SIG-M5 treated with dmso at 0.1 percent for 504 hours (cell line): ENCODE measurements around the gene CPM.

Experiments used
- DNase-seq: peaks from one replicate; lab custom pipeline; 2025; ENCODE audit not compliant: unreplicated experiment; lab: John Stamatoyannopoulos, UW

The CPM gene

DNA sequence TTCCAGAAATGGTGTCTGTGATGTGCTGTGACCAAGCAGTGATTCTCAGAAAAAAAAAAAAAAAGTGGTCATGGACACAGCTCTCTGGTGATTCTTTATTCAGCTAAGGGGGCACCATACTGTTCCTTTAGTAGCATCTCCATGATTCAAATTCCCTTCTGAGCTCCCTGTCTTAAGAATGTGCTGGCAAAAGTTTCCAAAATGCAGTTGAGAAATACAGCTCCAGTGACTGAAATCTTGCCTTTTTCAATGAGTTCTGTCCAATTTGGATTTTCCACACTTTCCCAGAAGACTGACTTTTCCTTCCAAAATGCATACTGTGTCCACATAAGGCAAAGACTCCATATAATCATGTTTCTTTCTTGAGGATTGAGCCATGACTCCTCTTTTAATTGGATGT lies 24.3 kb upstream of the CPM start:
- no peak for DNase-seq

DNA sequence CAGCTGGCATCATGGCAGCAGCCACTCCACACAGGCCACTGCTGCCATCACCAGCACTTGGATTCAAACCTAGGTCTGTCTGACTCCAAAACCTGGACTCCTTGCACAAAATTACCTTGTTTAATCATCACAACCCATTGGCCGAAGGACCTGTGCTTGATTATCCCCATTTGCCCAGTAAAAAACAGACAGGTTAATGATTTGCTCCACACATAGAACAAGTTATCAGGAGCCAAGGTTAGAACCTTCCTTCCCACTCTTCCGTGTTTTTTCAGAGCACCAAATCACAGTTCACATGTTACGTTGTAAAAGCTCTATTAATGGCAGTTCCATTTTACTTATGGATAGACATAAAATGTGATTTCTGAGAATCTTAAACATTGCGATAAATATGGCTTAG lies 23.5 kb upstream of the CPM start:
- DNase-seq = no peak

- DNase-seq = no peak
Measured at GRCh38 chr12:68954811-68955210, 21.8 kb upstream of the CPM start.

GRCh38 chr12:68953536-68953935 lies 20.6 kb upstream of the CPM start:
- DNase-seq = no peak

GRCh38 chr12:68951652-68952051 lies 18.7 kb upstream of the CPM start:
- peak; percentile 14 for DNase-seq

DNA sequence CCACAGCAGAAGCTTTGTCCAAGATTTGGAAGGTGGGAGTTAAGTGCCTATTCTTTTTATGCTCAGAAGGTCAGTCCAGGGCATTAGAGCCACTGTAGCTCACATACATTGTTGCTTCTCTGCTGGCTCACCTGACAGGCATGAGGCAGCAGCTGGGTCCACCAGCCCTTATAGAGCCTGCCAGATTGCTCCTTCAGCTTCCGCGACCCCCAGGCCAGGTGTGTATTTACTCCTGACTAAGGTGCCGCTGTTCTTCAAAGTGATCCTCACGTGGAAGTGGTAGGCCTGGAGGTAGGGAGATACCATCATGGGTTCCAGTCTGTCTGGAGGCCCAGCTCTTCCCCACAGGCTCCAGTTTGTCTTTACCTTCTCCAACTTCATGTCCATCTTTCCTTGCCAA lies 17.5 kb upstream of the CPM start:
- no peak for DNase-seq

DNA sequence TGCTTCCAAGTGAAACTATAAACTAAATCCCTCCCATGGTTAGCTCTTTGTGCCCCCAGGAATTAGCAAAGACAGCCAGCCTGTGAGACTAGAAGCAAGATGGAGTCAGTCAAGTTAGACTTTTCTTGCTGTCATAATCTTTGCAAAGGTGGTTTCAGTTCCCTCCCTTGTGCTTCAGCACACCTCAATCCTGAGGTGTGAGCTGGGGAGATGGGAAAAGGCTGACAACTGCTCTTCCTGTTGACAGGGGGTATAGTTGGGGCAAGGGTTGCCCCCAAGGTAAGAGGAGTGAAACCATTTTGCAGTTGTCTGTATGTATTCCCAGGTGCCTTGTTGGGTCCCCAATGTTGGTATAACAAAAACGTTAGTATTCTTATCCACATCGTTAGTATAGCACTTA lies 12.3 kb upstream of the CPM start:
- no peak for DNase-seq

GRCh38 chr12:68944296-68945076 lies 11.5 kb upstream of the CPM start:
- DNase-seq = no peak

DNA sequence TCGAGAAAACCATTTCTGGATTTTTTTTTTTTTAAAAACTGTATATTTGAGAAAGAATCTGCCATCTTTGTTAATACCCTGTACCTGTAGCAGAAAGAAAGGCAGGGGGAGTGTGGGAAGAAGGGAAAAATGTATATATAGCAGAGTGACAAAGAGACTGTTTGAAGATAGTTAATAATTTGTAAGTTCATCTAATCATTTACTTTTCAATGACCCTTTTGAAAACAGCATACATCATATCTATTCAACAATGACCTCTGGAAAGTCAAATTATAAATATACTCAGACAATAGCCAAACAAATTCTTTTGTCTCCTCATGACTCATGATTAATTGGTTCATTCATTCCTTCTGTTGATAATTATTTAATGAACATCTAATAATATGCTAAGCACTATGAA lies 10.9 kb upstream of the CPM start:
- no peak for DNase-seq

GRCh38 chr12:68940731-68941130 lies 7.8 kb upstream of the CPM start:
- DNase-seq = no peak

DNA sequence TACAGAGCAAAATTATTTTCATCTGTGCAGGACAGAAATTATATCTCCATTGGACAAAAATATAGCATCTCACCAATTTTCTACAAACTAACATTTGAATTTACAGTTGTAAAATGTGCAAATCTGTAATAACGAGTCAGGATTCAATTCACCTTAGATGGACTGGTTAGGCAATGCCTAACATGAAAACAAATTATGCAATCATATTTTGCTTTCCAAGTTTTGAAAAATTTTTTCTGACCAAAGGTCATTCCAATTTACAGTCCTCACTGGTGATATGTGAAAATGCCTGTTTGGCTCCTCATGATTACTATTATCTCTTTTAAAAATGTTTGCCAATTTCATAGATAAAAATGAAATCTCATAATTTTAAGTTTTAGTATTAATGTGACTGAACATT lies 6.5 kb upstream of the CPM start:
- no peak for DNase-seq

DNA sequence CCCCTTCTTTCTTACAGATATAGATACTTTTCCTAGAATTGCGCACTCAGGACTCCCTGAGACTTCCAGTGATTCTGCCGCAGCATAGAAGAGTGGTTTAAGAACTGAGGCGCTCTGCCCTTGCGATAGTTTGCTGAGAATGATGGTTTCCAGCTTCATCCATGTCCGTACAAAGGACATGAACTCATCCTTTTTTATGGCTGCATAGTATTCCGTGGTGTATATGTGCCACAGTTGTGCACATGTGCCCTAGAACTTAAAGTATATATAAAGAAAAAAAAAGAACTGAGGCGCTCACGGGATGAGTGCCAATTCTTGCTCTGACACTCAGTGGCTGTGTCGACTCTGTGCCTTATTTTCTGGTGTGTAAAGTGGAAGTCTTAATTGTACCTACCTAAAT lies 1.4 kb upstream of the CPM start:
- DNase-seq = no peak

DNA sequence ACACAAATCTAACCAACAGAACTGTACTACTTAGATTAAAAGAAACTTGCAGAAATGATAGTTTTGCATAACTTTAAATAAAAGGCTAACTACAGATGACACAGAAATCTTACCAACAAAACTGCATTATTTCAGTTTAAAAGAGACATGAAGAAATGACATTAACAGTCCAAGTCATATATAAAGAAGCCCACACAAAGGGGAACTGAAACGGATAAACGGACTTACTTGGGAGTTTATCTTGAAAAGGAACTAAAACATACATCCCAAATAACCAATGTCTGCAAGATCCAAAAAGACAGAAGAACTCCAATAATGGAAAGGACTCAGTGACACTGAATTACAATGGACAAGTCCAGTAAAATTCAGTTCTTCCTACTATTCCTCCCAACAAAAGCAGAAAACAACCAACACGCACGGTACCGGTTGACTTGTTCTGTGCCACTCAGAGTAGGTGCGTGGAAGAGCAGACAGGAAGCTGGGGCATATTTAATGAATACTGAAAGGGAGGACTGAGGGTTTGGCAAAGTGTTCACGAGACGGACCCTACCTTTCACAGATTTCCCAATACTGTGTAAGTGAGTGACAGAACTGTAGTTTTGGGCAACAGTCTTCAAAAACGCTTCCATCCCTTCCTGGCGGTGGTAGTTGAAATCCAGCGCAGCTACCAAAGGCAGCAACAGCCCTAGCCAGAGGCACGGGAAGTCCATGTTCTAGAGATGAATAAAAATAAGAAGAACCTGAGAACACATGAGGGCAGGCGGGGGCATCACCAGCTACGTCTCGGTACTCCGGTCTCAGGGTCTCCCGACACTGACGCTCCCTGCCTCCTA lies 627 bp downstream of the CPM start:
- DNase-seq = peak; percentile 80

- no peak for DNase-seq
Measured at GRCh38 chr12:68930178-68930577, 2.8 kb downstream of the CPM start.

DNA sequence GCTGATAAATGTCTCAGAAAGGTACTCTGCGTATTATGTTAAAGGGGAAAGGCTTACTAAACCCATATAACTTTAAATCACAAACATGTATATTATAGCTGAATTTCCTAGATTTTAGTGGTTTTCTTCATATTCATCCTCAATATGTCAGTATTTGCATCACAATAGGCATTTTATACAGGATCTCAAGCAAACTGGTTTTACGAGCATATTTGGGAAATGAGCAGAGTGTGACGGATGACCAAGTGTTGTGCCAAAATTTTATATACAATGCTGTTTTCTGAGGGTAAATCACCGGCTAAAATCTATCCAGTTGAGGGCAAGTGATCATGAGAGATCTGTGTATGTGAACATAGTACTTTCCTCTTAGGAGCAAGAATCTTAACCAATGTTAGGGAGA lies 8.4 kb downstream of the CPM start:
- DNase-seq = no peak

DNA sequence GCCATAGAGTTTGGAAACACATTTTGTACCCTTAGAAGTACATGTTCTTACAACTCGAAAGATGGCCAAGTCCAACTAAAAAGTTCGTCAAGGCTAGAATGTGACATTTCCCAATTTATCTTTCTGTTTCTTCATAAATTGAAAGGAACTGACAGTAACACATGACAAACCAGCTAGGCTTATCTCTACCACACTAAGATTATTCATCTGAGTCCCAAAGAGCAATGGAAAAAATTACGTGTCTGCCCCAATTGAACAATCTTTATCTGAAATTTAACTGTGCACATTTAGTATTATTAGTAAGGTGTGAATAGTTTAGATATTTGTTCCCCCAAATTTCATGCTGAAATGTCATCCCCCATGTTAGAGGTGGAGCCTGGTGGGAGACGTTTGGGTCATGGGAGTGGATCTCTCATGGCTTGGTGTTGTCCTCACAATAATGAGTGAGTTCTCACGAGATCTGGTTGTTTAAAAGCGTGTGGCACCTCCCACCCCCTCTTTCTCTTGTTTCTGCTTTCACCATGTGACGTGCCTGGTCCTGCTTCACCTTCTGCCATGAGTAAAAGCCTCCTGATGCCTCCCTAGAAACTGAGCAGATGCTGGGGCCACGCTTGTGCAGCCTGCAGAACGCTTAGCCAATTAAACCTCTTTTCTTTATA lies 13.3 kb downstream of the CPM start:
- DNase-seq = no peak

- DNase-seq = no peak
Measured at GRCh38 chr12:68918960-68919359, 14.0 kb downstream of the CPM start.

DNA sequence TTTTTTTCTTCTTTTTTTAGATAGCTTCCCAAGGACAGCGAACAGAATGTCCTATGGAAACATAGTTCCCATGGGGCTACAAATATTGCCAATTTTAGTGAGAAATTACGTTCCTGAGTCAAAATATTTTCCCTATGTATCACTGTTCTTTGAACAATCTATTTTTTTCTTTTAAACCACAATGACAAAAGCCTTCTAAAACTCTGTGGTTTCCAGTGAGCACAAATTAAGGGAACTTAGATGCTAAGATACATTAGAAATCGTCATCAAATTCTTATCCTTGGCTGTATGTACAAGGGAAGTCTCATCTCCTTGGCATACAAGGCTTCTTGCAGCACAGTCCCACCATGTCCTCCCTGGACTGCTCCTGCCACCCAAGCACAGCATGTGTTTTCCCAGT lies 17.9 kb downstream of the CPM start:
- DNase-seq = no peak

DNA sequence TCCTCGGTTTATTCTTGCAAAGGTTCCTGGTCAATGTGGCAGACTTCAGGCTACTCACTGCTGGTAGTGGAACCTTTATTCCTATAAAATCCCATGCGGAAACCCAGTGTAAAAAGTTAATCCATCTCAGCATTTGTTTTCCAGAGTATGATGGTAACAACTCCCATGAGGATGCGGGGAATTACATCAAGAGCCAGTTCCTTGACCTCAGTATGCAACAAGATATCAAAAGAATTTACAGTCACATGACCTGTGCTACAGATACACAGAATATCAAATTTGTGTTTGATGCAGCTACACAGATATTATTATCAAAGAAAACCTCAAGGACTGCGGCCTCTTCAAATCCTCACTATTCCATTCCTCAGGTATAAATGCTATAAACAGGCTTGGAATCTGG lies 19.3 kb downstream of the CPM start:
- DNase-seq = no peak

DNA sequence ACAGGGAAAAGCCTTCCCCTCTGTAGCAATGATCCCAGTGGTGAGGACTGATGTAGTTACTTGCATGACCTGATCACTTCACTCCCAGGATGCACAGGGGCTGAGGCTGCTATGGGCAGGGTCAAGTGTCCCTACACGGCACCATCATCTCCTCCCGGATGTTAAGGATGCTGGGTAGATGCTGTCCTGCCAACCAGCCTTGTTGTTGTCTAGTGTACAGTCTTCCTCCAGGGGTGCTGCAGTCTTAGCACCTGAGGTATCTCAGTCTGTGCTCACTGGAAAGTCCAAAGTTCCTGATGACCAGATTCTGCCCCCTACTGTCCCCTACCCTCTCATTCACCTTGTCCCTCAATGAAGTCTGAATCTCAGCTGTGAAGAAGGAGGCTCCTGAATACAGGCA lies 20.1 kb downstream of the CPM start:
- no peak for DNase-seq

- DNase-seq = no peak
Measured at GRCh38 chr12:68911197-68911718, 21.7 kb downstream of the CPM start.

DNA sequence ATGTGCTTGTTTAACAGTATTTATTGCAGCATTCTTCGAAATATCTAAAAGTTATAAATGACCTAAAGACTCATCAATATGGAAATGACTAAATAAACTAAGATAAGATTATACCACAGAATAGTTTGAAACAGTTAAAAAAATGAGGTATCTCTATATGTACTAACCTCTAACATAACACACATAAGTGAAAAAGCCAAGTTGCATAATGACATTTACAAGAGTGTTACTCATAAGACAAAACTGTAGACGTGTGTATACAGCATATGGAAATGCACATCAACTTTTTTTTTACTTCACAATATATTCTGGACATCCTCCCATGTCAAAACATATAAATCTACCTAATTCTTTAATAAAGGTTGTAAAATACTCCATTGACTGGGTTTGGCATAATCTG lies 22.8 kb downstream of the CPM start:
- no peak for DNase-seq
